ENCODE results near the gene COPB2. TPM values are rescaled to one million over a fixed set of nuclear protein-coding genes. Genes with fewer than 3 reads are reported as not detected.

COPB2 gene
- total and polyA plus RNA-seq, 2 donors (not counting 3 experiments of a cell fraction or from before 2014, with no cell fraction given): 72.1 to 146 TPM

DNA sequence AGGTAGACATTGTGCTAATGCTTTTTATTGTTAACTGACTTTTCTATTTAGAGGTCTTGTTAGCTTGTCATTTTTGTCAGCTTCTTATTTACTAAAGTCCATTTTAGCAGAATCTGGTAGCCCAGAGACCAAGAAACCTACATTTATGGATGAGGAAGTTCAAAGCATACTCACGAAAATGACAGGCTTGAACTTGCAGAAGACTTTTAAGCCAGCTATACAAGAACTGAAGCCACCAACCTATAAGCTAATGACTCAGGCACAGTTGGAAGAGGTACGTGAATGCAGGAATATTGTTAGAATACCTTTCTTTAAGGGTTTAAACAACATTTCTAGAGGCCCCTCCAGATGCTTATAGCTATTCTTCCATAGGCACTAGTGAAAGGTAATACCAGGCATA is 42.7 kb downstream of the COPB2 start:
- H3K4me1 ChIP-seq (ENCODE audit: control insufficient read depth, extremely low read depth, insufficient read depth, low read length): peaks cover 7% of the 10 kb centered on the region
- intact Hi-C loops (cut with micrococcal nuclease): no loop called here
- no peak overlapping the region for H2AFZ ChIP-seq (ENCODE audit: low read depth, low read length)
- H4K20me1 ChIP-seq (replicated peaks; ENCODE audit: control insufficient read depth, extremely low read depth, insufficient read depth, low read length): no peaks in the 10 kb centered on the region
- H3K27ac ChIP-seq (ENCODE audit: insufficient read depth, low read depth, low read length): no peak overlapping the region
- H3K79me2 ChIP-seq (ENCODE audit: control insufficient read depth, insufficient read depth, low read length): peaks cover 27% of the 10 kb centered on the region
- H3K9me3 ChIP-seq (replicated peaks; ENCODE audit: control insufficient read depth, insufficient read depth, low read length): no peaks in the 10 kb centered on the region
- CTCF ChIA-PET: interaction anchor here (0.9 to 3.1 kb wide), 3 partner anchors 7 to 235 kb away, joined by 3 to 31 read pairs (median 3); no protein-coding TSS in a partner anchor
- H3K36me3 ChIP-seq (ENCODE audit: control insufficient read depth in 2 of 2, extremely low read depth in 1 of 2, insufficient read depth in 2 of 2, low read length in 2 of 2): peaks cover 7 to 11% of the 10 kb centered on the region in 2 experiments
- DNase-seq (ENCODE audit: low read depth, low spot score) (no peak), FAIRE-seq (no peak)
- dilution Hi-C loops (cut with MboI; ENCODE audit: extremely low pct_ligation_motif_present, low sequenced_read_pairs): no loop called here
- no peak overlapping the region for H3K9ac ChIP-seq (replicated peaks; ENCODE audit: extremely low read depth, insufficient read depth, low read length)
- POLR2A ChIA-PET: no interaction called here
- H3K4me3 ChIP-seq (replicated peaks in 1 of 3; ENCODE audit: insufficient read depth in 1 of 3, low read depth in 1 of 3, low read length in 3 of 3): no peak overlapping the region
- no peaks in the 10 kb centered on the region for H3K9me1 ChIP-seq (replicated peaks; ENCODE audit: control insufficient read depth, extremely low read depth, insufficient read depth, low read length)
- TF ChIP-seq MYC (IDR thresholded peaks at IDR 0.05; ENCODE audit: low read depth, low read length) (no peak), JUN (IDR thresholded peaks at IDR 0.05; ENCODE audit: borderline replicate concordance, insufficient read depth, insufficient read length, low read depth) (no peak), GATA2 (IDR thresholded peaks at IDR 0.05; ENCODE audit: insufficient read depth, insufficient read length, low read depth, low read length) (no peak), FOS (IDR thresholded peaks at IDR 0.05; ENCODE audit: borderline replicate concordance, insufficient read depth, low read length) (no peak), POLR2A (IDR thresholded peaks at IDR 0.05; ENCODE audit: low read depth, low read length) (no peak), POLR2AphosphoS5 (IDR thresholded peaks at IDR 0.05; ENCODE audit: insufficient read depth, low read depth, low read length) (no peak), EZH2 (IDR thresholded peaks at IDR 0.05; ENCODE audit: borderline replicate concordance, low read depth, low read length, severe bottlenecking) (no peak)
- TF ChIP-seq, protein P1, sequence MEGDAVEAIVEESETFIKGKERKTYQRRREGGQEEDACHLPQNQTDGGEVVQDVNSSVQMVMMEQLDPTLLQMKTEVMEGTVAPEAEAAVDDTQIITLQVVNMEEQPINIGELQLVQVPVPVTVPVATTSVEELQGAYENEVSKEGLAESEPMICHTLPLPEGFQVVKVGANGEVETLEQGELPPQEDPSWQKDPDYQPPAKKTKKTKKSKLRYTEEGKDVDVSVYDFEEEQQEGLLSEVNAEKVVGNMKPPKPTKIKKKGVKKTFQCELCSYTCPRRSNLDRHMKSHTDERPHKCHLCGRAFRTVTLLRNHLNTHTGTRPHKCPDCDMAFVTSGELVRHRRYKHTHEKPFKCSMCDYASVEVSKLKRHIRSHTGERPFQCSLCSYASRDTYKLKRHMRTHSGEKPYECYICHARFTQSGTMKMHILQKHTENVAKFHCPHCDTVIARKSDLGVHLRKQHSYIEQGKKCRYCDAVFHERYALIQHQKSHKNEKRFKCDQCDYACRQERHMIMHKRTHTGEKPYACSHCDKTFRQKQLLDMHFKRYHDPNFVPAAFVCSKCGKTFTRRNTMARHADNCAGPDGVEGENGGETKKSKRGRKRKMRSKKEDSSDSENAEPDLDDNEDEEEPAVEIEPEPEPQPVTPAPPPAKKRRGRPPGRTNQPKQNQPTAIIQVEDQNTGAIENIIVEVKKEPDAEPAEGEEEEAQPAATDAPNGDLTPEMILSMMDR (IDR thresholded peaks at IDR 0.05; ENCODE audit: extremely low read depth in 1 of 2, insufficient read depth in 1 of 2, low read depth in 1 of 2, low read length in 2 of 2): no peak
- TF ChIP-seq, protein P2, sequence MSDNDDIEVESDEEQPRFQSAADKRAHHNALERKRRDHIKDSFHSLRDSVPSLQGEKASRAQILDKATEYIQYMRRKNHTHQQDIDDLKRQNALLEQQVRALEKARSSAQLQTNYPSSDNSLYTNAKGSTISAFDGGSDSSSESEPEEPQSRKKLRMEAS (IDR thresholded peaks at IDR 0.05; ENCODE audit: insufficient read depth, insufficient read length): no peak
- H3K4me2 ChIP-seq (ENCODE audit: insufficient read depth, low read length): no peak overlapping the region
- no TSS peak for BruUV-seq (replicated peaks)
- no peaks in the 10 kb centered on the region for H3K27me3 ChIP-seq (ENCODE audit: control insufficient read depth in 2 of 2, insufficient read depth in 2 of 2, low read length in 2 of 2)
